ENCODE measurements around the gene TOMM40L. TPM values are rescaled to one million over a fixed set of nuclear protein-coding genes. Genes with fewer than 3 reads are reported as not detected.
A peak's percentile ranks its signal among the peaks of the same experiment; 100 is the strongest.

The TOMM40L gene
- total RNA-seq, 1 donor, result 13.4 TPM

GRCh38 chr1:161266836-161267235 lies 41.0 kb downstream of the TOMM40L start:
- TF ChIP-seq, protein P1, sequence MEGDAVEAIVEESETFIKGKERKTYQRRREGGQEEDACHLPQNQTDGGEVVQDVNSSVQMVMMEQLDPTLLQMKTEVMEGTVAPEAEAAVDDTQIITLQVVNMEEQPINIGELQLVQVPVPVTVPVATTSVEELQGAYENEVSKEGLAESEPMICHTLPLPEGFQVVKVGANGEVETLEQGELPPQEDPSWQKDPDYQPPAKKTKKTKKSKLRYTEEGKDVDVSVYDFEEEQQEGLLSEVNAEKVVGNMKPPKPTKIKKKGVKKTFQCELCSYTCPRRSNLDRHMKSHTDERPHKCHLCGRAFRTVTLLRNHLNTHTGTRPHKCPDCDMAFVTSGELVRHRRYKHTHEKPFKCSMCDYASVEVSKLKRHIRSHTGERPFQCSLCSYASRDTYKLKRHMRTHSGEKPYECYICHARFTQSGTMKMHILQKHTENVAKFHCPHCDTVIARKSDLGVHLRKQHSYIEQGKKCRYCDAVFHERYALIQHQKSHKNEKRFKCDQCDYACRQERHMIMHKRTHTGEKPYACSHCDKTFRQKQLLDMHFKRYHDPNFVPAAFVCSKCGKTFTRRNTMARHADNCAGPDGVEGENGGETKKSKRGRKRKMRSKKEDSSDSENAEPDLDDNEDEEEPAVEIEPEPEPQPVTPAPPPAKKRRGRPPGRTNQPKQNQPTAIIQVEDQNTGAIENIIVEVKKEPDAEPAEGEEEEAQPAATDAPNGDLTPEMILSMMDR (IDR thresholded peaks at IDR 0.05; ENCODE audit: insufficient read depth, low read depth, low read length), result no peak
- no peak overlapping the region for H3K4me3 ChIP-seq (ENCODE audit: low read depth, low read length)

DNA sequence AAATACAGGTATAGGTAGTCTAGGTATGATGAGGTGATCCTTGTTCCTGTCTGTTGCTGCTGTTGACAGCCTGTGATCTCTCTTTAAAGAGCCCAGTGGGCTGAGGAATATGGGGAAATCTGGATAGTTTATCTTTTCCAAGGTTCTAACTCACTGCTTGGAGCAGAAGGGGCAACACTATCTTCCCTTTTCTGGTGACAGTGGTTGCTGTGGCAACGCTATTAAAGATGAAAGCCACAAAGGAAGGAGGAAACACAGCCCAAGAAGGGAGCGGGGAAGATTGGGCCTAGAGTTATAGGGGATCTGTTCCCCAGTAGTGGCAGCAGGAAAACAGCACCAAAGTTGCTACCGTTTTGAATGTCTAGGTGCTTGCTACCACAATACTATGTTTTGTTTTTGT lies 41.5 kb downstream of the TOMM40L start:
- TF ChIP-seq, protein P1 (IDR thresholded peaks at IDR 0.05; ENCODE audit: insufficient read depth, low read depth, low read length), result no peak
- DNase-seq (ENCODE audit: low read depth), result no peak

More at GRCh38 chr1:161266836-161267235, 41.0 kb downstream of the TOMM40L start:
- no peak for DNase-seq (ENCODE audit: low read depth)

GRCh38 chr1:161273402-161273801 lies 47.5 kb downstream of the TOMM40L start:
- peak; percentile 19 for DNase-seq (ENCODE audit: low read depth)
- TF ChIP-seq, protein P1 (IDR thresholded peaks at IDR 0.05; ENCODE audit: insufficient read depth, low read depth, low read length), result no peak
- no peak overlapping the region for H3K4me3 ChIP-seq (ENCODE audit: low read depth, low read length)

More for the DNA sequence above, 41.5 kb downstream of the TOMM40L start:
- H3K4me3 ChIP-seq (ENCODE audit: low read depth, low read length), result no peak overlapping the region

DNA sequence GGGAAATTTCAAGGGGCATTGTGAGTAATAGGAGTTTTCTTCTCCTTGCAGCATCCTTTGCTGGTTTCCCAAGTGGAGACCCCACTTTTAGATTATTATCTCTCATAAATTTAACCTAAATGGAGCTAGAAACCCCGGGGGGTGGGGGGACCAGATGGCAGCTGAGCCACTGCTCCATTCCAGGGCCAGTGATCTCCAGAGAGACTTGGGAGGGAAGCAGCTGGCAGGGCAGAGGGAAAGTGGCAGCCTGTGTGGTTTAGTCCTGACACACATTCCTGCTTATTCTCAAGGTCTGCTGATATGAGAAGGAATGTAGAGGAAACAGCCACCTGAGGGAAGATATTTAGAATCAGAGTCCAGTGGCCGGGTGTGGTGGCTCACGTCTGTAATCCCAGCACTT lies 49.0 kb downstream of the TOMM40L start:
- DNase-seq (ENCODE audit: low read depth), result no peak
- no peak overlapping the region for H3K4me3 ChIP-seq (ENCODE audit: low read depth, low read length)
- TF ChIP-seq, protein P1 (IDR thresholded peaks at IDR 0.05; ENCODE audit: insufficient read depth, low read depth, low read length), result no peak

Other genes starting within 250 kb of the TOMM40L start
- 0.32 and 5.6 TPM in 2 replicates for gene F11R, start 204.9 kb upstream of the TOMM40L start, total RNA-seq
- 1.6 and 18.6 TPM in 2 replicates for gene TSTD1, start 187.1 kb upstream of the TOMM40L start, total RNA-seq
- gene USF1, start 180.1 kb upstream of the TOMM40L start, total RNA-seq, result 52.5 and 62.2 TPM in 2 replicates
- gene ARHGAP30, start 156.2 kb upstream of the TOMM40L start, total RNA-seq, result under 0.01 TPM in 1 of 2 replicates, not detected in the other
- gene NECTIN4, start 136.5 kb upstream of the TOMM40L start, total RNA-seq, result 0.32 and 2.6 TPM in 2 replicates
- 1.9 and 2.2 TPM in 2 replicates for gene KLHDC9, start 127.7 kb upstream of the TOMM40L start, total RNA-seq
- gene PFDN2, start 108.0 kb upstream of the TOMM40L start, total RNA-seq, result 25.9 and 26.1 TPM in 2 replicates
- 23.2 and 26.8 TPM in 2 replicates for gene NIT1, start 108.0 kb upstream of the TOMM40L start, total RNA-seq
- 22.5 and 27.6 TPM in 2 replicates for gene DEDD, start 93.4 kb upstream of the TOMM40L start, total RNA-seq
- gene UFC1, start 72.1 kb upstream of the TOMM40L start, total RNA-seq, result 57.7 and 69.1 TPM in 2 replicates
- gene USP21, start 66.6 kb upstream of the TOMM40L start, total RNA-seq, result 8.1 and 8.6 TPM in 2 replicates
- 10.4 and 12.9 TPM in 2 replicates for gene PPOX, start 59.6 kb upstream of the TOMM40L start, total RNA-seq
- 17.1 and 22.5 TPM in 2 replicates for gene B4GALT3, start 48.6 kb upstream of the TOMM40L start, total RNA-seq
- gene ADAMTS4, start 27.0 kb upstream of the TOMM40L start, total RNA-seq, result 6.8 and 8.2 TPM in 2 replicates
- gene NDUFS2, start 23.7 kb upstream of the TOMM40L start, total RNA-seq, result 105 and 117 TPM in 2 replicates
- 0.43 TPM in 1 of 2 replicates, not detected in the other for gene FCER1G, start 10.8 kb upstream of the TOMM40L start, total RNA-seq
- gene APOA2, start 2.4 kb upstream of the TOMM40L start, total RNA-seq, result not detected in 2 replicates
- gene NR1I3, start 12.1 kb downstream of the TOMM40L start, total RNA-seq, result not detected in 2 replicates
- gene PCP4L1, start 32.7 kb downstream of the TOMM40L start, total RNA-seq, result under 0.01 TPM in 1 of 2 replicates, not detected in the other
- gene MPZ, start 83.9 kb downstream of the TOMM40L start, total RNA-seq, result 2.6 and 2.9 TPM in 2 replicates
- gene SDHC, start 88.3 kb downstream of the TOMM40L start, total RNA-seq, result 20.3 and 25.8 TPM in 2 replicates
- gene CFAP126, start 141.8 kb downstream of the TOMM40L start, total RNA-seq, result not detected in 2 replicates

Data from fibroblast of villous mesenchyme (primary cell).